OCI-M2 (cell line): Measurements from ENCODE around the gene DMBT1.

ENCODE experiments used
- DNase-seq: peaks from one replicate; lab custom pipeline; 2025; ENCODE audit not compliant: unreplicated experiment; lab: John Stamatoyannopoulos, UW

DMBT1 gene

DNA sequence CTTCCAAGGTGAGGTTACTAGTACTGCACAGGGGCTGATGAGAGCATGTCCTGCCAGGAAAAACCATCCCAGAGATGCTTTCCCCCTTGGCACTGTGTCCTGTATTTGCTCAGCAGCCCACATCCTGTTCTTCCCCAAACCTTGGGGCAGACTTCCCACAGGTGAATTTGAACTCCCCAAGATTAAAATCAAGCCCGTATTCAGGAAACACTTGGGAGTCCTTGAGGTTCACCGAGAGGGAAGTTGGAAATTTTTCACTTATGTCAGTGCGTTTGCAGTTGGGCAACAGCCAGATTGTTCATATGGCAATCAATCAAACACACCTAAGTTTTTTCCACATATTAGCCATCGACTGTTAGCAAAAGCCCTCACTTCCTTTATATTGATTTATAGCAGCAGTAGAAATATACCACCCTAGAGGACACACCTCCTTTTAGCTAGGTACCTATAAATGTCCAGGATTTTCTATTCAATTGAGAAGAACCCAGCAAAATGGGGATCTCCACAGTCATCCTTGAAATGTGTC is at the start of gene DMBT1:
DMBT1 (plus strand) TSS at position 476 of the 526 bp plus-strand sequence; CDS start at position 493, 17 bp downstream.
- no peak for DNase-seq

DNA sequence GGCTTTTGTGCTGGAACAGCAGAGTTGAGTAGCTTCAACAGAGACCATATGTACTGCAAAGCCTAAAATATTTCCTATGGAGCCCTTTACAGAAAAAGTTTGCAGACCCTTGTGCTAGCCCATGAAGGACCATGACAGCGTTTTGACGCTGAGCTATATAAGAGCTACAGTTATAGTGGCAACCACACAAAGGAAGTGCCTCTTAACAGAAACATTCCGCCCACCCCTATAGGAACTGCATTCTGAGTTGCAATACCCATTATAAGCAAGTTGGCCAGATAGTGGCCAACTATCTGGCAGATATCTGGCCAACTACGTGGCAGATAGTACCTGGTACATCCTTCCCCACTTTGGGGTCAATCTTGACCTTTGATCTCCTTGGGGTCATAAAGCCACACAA is 47.5 kb upstream of the DMBT1 start:
- no peak for DNase-seq

- DNase-seq = no peak
Measured at GRCh38 chr10:122514045-122514840, 46.3 kb upstream of the DMBT1 start.

DNA sequence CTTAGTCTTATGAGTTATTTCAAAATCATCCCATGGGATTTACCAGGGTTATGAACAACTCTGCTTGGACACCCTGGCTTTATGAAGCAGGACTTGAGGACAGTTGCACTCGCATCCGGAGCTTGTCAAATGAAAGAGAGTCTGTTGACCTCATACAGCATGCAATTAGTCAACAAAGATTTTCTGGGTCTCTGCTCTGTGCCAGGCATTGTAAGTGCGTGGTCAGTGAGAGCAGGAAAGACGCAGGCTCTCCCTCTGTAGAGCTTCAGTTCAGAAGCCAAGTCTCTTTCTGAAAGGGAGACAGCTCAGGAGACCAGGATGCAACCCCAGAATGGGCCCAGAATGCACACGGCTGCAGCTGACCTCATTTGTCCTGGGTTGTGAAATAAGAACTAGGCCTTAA is 45.5 kb upstream of the DMBT1 start:
- no peak for DNase-seq

DNA sequence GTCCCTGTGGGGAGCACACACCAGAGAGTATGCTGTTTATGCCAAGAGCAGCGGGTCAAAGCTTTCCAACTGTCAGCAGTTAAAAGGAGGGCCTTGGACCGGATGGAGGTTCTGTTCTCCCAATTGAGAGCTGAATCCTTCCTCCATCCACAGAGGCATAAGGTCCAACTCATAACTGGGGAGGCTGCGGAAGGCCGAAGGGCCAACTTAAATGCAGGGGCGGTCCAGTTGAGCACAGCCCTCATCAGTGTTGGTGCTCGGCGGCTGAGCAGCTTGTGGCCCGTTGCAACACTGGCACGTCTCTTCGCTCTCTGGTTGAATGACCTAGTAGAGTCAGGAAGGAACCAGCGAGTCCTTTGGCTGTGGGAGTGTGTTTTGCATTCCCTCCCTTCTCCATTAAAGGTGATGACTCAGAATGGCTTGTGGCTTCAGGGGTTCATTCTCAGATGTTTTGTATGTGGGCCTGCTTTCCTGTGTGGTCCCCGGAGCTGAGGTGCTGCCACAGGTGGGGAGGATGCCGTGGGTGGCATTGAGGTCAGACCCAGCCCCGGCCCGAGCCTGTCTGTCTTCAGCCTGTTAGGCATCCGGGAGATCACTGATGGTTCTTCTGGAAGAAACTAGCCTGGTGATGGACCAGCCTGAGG is 44.8 kb upstream of the DMBT1 start:
- DNase-seq = no peak

- no peak for DNase-seq
Measured at GRCh38 chr10:122516734-122517133, 43.8 kb upstream of the DMBT1 start.

DNA sequence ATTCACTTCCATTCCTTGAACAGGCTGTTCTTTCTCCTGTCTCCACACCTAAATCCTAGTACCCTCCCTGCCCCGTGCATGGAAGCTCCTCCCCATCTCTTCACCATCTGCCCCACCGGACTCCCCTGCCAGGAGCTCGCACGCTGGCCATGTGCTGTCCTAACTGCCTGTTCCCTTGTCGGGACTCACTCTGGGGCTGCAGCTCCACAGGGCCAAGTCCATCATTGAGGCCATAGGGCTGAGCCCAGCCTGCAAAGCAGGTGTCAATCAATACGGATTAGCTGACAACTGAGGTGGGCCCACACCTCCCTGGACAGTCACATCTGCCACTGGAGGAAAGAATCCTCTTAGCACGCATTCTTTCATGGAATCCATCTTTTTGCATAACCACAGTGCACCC is 41.4 kb upstream of the DMBT1 start:
- DNase-seq = no peak

DNA sequence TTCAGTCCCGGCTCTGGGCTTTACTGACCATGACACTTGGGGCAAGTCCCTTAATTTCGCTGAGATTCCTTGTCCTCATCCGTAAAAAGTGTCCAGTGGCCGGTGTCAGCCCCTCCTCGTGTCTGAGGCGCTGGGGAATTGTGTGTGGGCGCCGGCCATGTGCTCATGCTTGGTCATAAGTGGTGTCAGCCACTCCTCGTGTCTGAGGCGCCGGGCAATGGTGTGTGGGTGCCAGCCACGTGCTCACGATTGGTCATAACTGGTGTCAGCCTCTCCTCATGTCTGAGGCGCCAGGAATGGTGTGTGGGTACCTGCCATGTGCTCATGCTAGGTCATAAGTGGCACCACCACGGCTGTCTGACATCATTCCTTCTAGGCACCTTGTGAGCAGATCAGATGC is 40.7 kb upstream of the DMBT1 start:
- DNase-seq = no peak

DNA sequence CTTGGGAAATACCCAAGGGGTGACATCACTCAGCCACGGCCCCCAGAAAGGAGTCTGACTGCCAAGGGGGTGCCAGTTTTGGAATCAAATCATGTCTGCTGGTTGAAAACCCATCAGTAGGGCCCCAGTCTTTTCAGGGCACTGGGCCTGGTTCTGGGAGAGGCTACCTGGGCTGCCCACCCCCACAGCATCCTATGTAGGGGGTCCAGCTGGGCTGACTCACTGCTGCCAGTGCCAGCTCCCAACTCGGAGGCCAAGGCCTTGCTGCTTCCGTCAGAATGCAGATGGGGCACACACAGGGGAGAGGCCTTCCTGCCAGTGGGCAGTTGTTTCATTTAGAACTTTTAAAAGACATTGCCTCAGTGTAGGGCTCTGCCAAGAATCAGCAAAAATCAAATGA is 39.5 kb upstream of the DMBT1 start:
- DNase-seq = no peak

- DNase-seq = no peak
Measured at GRCh38 chr10:122524811-122525210, 35.7 kb upstream of the DMBT1 start.

- no peak for DNase-seq
Measured at GRCh38 chr10:122525788-122526187, 34.8 kb upstream of the DMBT1 start.

DNA sequence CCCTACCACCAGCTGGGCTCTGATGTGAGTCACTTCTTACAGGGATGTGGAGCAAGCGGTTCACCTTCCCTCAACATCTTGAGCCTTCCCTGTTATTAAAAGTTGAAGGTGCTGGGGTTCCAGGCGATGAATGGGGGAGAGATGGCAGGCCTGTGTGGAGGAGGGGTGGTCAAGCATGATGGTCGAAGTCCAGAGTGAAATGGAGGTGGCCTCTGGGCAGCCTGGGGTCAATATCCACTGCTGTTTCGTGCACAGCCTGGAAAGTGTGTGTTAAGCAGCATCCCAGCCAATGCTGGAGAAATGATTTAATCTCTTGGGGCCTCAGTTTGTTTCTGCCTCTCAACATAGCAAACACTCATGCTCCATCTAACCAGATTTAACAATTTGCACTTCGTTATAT is 33.7 kb upstream of the DMBT1 start:
- no peak for DNase-seq

GRCh38 chr10:122530177-122530576 is 30.4 kb upstream of the DMBT1 start:
- DNase-seq = no peak

DNA sequence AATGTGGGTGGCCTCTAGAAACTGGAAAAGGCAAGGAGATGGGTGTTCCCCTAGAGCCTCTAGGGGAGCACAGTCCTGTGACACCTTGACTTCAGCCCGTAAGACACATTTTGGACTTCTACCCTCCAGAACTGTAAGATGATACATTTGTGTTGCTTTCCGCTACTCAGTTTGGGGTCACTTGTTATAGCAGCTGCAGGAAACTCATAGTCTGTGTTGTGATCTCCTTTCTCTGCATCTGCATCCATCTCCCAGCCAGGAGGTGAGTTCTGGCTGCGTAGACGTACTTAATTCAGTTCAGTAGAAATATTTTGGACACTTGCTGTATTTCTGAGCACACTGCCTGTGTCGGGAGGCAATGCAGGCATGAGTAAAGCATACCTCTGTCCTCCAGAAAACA is 29.3 kb upstream of the DMBT1 start:
- DNase-seq = no peak

DNA sequence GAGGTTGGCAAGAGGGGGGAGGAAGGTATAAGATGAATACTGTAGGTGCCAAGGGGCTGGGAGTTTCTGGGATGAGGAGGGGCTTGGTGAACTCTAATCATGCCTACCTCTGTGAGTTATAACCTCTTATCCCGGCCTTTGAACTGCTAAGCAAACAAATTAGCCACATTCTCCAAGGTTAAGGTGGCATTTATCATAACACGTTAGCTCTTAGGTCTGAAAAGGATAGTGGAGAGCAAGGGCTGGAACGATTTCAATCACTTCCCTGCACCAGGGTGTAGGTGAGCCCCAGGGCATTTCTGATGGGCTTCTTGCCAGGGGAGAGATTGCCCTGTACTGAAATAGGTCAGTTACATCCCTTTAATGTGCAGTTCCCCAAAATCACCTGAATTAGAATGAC is 28.6 kb upstream of the DMBT1 start:
- DNase-seq = no peak

GRCh38 chr10:122532601-122533296 is 27.8 kb upstream of the DMBT1 start:
- no peak for DNase-seq

GRCh38 chr10:122537545-122537944 is 23.0 kb upstream of the DMBT1 start:
- no peak for DNase-seq

- no peak for DNase-seq
Measured at GRCh38 chr10:122541541-122542002, 19.0 kb upstream of the DMBT1 start.

DNA sequence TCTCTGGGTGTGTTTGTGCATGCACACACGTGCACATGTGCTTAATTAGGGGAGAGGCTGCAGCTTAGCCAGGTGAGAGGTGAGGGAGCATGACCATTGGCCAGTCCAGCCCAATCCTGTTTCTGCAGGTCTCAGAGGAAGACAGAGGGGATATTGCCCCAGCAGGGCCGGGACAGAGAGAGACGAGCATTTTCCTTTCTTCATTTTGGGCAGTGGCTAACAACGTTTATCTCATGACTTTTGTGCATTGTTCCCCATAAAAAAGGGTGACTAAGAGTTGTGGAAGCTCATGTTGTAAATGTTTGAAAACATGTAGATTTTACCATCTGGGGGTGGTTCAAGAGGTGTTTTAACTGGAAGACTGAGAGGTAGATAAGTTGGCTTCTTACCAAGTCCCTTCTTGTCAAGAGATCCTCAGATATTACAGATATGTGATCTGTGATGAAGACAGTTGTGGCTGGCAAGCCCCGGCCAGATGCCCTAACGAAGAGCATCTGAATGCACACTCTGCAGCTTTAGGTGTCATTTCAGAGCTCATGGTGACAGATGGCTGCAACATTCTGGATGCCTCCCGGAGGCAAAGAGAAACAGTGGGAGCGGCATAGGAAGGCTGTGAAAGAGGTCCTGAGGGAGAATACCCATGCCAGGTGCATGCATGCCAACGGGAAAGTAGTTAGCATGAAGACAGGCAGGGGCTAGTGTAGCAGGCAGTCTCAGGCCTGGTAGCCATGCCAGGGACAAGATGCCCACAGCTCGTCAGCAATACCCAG is 16.7 kb upstream of the DMBT1 start:
- DNase-seq = no peak

- no peak for DNase-seq
Measured at GRCh38 chr10:122544493-122544892, 16.1 kb upstream of the DMBT1 start.

GRCh38 chr10:122546242-122546641 is 14.3 kb upstream of the DMBT1 start:
- no peak for DNase-seq
